GM18951 (cell line): Measurements from ENCODE around the gene ANKRD53.

ENCODE experiments used
- POLR2A ChIP-seq: IDR thresholded peaks from 4 replicates; pipeline ENCODE4 v1.6.1; 2011; ENCODE audit warnings: mild to moderate bottlenecking; ENCODE audit not compliant: insufficient read length, insufficient read depth; ENCODE audit errors: extremely low read depth
- in situ Hi-C: fragments of 300-500 bp; cut with MboI; formaldehyde crosslinking; loops from one replicate; pipeline ENCODE4 v1.12.0; 2022; ENCODE audit warnings: low sequenced_read_pairs, mixed read lengths, inconsistent platforms; ENCODE audit not compliant: unreplicated experiment

ANKRD53 gene

GRCh38 chr2:70983506-70984227 is 5.2 kb downstream of the ANKRD53 start:
- in situ Hi-C loops = no loop called here
- no peak for TF ChIP-seq POLR2A

- no peak for TF ChIP-seq POLR2A
- in situ Hi-C loops = no loop called here
These were observed 5.8 kb downstream of the ANKRD53 start for GRCh38 chr2:70984228-70984575.

- TF ChIP-seq POLR2A = no peak
- in situ Hi-C loops = no loop called here
These were observed 6.3 kb downstream of the ANKRD53 start for GRCh38 chr2:70984576-70985282.

DNA sequence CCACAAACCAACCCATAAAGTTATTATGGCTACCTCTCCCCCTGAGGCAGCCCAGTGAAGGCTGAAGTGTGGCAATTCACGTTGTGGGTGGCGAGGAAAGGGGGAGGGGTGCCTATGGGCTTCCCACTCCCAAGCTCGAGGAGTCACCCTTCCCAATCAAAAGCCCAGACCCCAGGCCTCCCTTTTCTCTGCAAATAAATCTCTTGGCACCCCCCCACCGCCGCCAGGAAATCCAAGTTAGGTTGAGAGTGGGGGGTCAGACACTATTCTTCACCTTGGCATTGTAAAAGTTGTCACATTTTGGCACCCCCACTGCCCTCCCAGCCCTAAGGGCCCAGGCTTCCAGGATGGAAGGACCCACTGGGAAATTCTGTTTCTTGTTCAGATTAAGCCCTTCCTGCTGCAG is 6.9 kb downstream of the ANKRD53 start:
- no peak for TF ChIP-seq POLR2A
- in situ Hi-C loops = no loop called here

DNA sequence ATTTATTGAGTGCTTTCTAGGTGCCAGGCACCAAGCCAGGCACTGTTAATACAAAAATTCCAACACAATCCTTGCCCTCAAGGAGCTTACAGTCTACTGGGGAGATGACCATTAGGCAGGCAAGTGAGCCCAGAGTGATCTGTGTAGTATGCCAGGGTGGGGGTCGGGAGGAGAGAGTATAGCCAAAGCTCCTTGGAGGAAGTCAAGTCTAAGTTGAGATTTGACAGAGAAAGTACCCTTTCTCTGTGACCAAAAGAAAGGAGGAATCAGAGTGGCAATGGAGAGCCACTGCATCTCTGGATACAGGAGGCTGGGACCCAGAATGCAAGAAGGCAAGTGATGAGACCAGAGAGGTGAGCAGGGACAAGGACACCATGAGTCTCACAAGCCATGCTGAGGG is 7.5 kb downstream of the ANKRD53 start:
- in situ Hi-C loops = no loop called here
- no peak for TF ChIP-seq POLR2A

DNA sequence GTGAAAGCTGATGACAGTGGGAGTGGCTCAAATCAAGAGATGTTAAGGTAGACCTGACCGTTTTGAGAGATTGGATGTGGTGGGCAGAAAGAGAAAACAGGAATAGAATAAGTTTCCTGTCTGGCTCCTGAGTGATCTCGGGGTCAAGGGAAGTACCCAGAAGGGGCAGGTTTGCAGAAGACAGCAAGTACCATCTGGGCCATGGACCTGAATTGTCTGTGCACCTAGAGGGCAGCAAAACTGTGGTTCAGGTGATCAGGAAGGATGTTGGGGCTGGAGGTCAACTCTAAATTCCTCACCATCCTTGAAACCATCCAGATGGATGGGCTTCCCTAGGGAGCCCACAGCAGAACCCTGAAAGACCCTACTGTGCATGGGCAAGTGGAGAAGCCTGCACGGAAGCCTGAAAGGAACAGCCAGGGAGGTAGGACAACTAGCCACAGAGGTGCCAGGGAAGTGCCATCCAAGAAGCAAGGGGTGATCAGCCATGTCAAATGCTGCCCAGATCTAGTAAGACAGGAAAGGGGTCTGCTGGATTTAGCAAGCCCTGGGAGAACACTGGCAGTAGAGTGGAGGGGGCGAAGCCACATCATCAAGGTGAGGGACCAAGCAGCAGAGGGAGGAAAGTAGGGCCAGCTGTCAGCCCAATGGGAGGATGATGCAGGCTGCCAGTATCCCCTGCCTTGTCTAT is 8.2 kb downstream of the ANKRD53 start:
- no peak for TF ChIP-seq POLR2A
- in situ Hi-C loops = no loop called here

- TF ChIP-seq POLR2A = no peak
- in situ Hi-C loops = no loop called here
These were observed 9.0 kb downstream of the ANKRD53 start for GRCh38 chr2:70987386-70987785.

- in situ Hi-C loops = no loop called here
- no peak for TF ChIP-seq POLR2A
These were observed 9.7 kb downstream of the ANKRD53 start for GRCh38 chr2:70988151-70988550.

DNA sequence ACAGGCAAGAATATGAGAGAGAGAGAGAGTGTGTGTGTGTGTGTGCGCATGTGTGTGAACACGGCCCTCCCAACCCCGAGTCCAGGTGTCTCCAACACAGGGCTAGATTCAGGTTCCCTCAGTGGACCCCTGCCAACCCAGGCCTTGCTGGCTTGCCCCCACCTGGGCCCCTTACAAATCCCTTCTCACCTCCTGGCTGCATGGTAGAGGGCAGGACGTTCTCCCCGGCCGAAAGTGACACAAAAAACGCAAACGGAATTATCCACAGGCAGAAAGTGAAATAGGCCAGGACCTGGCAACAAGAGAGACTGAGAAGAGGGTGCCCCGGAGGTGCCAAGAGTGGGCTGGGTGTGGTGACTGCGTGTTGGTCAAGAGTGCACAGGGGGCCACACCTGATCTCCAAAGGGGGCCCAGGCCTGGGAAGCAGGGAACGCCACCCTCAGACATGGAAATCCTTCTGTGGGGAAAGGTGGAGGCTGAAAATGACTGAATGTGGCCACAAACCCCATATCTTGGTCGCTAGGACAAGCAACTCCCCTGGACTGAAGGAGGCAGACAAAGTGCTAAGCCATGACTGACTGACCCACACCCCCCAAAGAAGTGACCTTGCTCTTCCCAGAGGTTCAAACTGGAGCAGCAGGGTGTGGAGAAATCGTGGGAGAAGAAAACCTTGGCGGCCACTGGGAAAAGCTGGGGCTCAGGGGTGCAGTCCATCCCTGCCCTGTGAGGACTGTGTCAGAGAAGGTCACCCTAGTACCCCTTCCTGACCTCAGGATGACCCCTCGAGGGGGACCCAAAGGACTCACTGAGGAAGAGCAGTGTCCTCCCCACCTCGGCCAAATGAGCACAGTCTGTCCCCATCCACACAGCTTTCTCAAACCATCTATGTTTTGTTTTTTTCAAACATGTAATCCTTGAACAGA is 10.6 kb downstream of the ANKRD53 start:
- in situ Hi-C loops = no loop called here
- no peak for TF ChIP-seq POLR2A

- TF ChIP-seq POLR2A = no peak
- in situ Hi-C loops = no loop called here
These were observed 11.8 kb downstream of the ANKRD53 start for GRCh38 chr2:70990216-70990615.

- in situ Hi-C loops = no loop called here
- TF ChIP-seq POLR2A = no peak
These were observed 12.7 kb downstream of the ANKRD53 start for GRCh38 chr2:70991142-70991541.

GRCh38 chr2:70991742-70992141 is 13.3 kb downstream of the ANKRD53 start:
- in situ Hi-C loops = no loop called here
- TF ChIP-seq POLR2A = no peak
